Measurements from ENCODE around the gene GATA5.

GATA5 gene

GRCh38 chr20:62485062-62485700 is 9.4 kb upstream of the GATA5 start:
- Histone ChIP-seq H3K36me3 (ENCODE audit: insufficient read depth, low read length) (no peaks in the 10 kb centered on the region), H3K4me1 (ENCODE audit: insufficient read depth, low read length) (no peaks in the 10 kb centered on the region), H3K9me3 (ENCODE audit: low read length) (no peaks in the 10 kb centered on the region), H3K27me3 (ENCODE audit: control insufficient read depth in 1 of 2, insufficient read depth in 2 of 2, low read length in 2 of 2) (peaks cover 0 to 85% of the 10 kb centered on the region in 2 donors), H3K4me3 (ENCODE audit: low read depth in 1 of 2, low read length in 2 of 2) (no peak overlapping the region), H3K27ac (ENCODE audit: low read depth, low read length) (no peak overlapping the region), H3K9ac (ENCODE audit: low read length) (no peak overlapping the region)

DNA sequence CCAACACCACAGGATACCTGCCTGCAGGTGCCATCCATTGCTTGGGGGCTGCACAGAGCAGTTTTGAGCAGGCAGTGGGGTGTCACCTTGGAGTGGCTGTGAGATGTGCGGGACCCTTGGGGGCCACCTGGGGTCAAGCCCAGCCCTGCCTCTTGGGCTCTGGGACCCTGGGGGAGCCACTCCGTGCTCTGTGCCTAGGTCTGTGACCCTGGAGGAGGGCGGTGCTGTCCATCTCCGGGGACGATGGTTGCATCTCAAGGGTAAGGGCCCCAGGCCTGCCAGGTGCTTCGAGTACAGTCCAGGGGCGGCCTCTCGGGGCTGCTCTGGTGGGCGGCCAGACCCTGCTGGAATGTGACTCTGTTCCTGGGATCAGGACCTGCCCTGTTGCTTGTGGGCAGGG is 8.7 kb upstream of the GATA5 start:
- H3K27me3 ChIP-seq (ENCODE audit: control insufficient read depth in 1 of 2, insufficient read depth in 2 of 2, low read length in 2 of 2), result peaks cover 0 to 79% of the 10 kb centered on the region in 2 donors

DNA sequence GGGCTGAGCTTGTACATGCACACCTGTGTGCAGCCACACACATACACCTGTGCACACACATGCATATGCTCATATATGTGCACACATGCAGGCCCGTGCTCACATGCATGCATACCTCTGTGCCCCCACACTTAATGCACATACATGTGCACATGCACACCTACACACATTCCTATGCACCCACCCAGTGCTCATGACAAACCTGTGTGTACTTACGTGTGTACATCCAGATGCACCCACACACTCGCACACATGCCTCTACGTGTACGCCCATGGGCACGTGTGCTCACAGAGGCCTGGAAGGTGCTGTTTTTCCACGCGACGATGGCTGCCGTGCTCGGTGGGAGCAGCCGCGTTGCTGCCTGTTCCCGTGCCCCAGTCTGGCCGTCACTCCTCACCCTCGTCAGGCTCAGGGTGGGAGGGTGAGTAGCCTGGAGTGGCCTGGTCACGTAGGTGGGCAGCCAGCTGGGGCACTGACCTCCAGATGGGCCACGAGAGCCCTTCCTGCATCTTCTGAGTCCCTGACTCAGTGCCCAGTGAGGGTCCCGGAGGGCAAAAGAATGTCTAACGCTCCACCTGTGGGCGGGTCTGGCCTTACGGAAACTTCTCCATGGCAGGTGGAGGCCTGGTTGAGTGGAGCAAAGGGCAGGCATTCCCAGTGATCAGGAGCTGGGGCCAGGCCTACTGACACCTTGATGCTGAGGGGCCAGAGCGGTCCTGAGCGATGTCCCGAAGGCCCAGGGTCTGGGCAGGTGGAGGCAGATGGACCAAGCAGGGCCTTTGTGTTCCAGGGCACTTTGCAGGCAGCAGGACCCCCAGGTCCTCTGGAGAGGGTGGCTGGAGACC is 8.0 kb upstream of the GATA5 start:
- Histone ChIP-seq H3K36me3 (ENCODE audit: insufficient read depth, low read length) (no peaks in the 10 kb centered on the region), H3K27ac (ENCODE audit: low read depth, low read length) (no peak overlapping the region), H3K9ac (ENCODE audit: low read length) (no peak overlapping the region), H3K4me3 (ENCODE audit: low read depth in 1 of 2, low read length in 2 of 2) (no peak overlapping the region), H3K9me3 (ENCODE audit: low read length) (no peaks in the 10 kb centered on the region), H3K4me1 (ENCODE audit: insufficient read depth, low read length) (no peaks in the 10 kb centered on the region), H3K27me3 (ENCODE audit: control insufficient read depth in 1 of 2, insufficient read depth in 2 of 2, low read length in 2 of 2) (peaks cover 0 to 83% of the 10 kb centered on the region in 2 donors)

More for the DNA sequence above, 8.7 kb upstream of the GATA5 start:
- Histone ChIP-seq H3K4me3 (ENCODE audit: low read depth in 1 of 2, low read length in 2 of 2) (no peak overlapping the region), H3K9ac (ENCODE audit: low read length) (no peak overlapping the region), H3K36me3 (ENCODE audit: insufficient read depth, low read length) (no peaks in the 10 kb centered on the region), H3K4me1 (ENCODE audit: insufficient read depth, low read length) (no peaks in the 10 kb centered on the region), H3K27ac (ENCODE audit: low read depth, low read length) (no peak overlapping the region), H3K9me3 (ENCODE audit: low read length) (no peaks in the 10 kb centered on the region)

GRCh38 chr20:62482974-62483373 is 7.2 kb upstream of the GATA5 start:
- Histone ChIP-seq H3K27ac (ENCODE audit: low read depth, low read length) (no peak overlapping the region), H3K9ac (ENCODE audit: low read length) (no peak overlapping the region), H3K9me3 (ENCODE audit: low read length) (no peaks in the 10 kb centered on the region), H3K36me3 (ENCODE audit: insufficient read depth, low read length) (no peaks in the 10 kb centered on the region), H3K27me3 (ENCODE audit: control insufficient read depth in 1 of 2, insufficient read depth in 2 of 2, low read length in 2 of 2) (peaks cover 0 to 90% of the 10 kb centered on the region in 2 donors), H3K4me1 (ENCODE audit: insufficient read depth, low read length) (no peaks in the 10 kb centered on the region), H3K4me3 (ENCODE audit: low read depth in 1 of 2, low read length in 2 of 2) (no peak overlapping the region)

GRCh38 chr20:62482146-62482809 is 6.5 kb upstream of the GATA5 start:
- H3K9ac ChIP-seq (ENCODE audit: low read length), result no peak overlapping the region
- H3K4me3 ChIP-seq (ENCODE audit: low read depth in 1 of 2, low read length in 2 of 2), result no peak overlapping the region
- H3K9me3 ChIP-seq (ENCODE audit: low read length), result no peaks in the 10 kb centered on the region
- peaks cover 0 to 91% of the 10 kb centered on the region in 2 donors for H3K27me3 ChIP-seq (ENCODE audit: control insufficient read depth in 1 of 2, insufficient read depth in 2 of 2, low read length in 2 of 2)
- H3K4me1 ChIP-seq (ENCODE audit: insufficient read depth, low read length), result no peaks in the 10 kb centered on the region
- H3K36me3 ChIP-seq (ENCODE audit: insufficient read depth, low read length), result no peaks in the 10 kb centered on the region
- H3K27ac ChIP-seq (ENCODE audit: low read depth, low read length), result no peak overlapping the region

GRCh38 chr20:62481425-62482145 is 5.8 kb upstream of the GATA5 start:
- H3K9me3 ChIP-seq (ENCODE audit: low read length), result no peaks in the 10 kb centered on the region
- no peak overlapping the region for H3K4me3 ChIP-seq (ENCODE audit: low read depth in 1 of 2, low read length in 2 of 2)
- no peaks in the 10 kb centered on the region for H3K4me1 ChIP-seq (ENCODE audit: insufficient read depth, low read length)
- H3K27me3 ChIP-seq (ENCODE audit: control insufficient read depth in 1 of 2, insufficient read depth in 2 of 2, low read length in 2 of 2), result peaks cover 0 to 86% of the 10 kb centered on the region in 2 donors
- H3K9ac ChIP-seq (ENCODE audit: low read length), result no peak overlapping the region
- no peak overlapping the region for H3K27ac ChIP-seq (ENCODE audit: low read depth, low read length)
- no peaks in the 10 kb centered on the region for H3K36me3 ChIP-seq (ENCODE audit: insufficient read depth, low read length)

DNA sequence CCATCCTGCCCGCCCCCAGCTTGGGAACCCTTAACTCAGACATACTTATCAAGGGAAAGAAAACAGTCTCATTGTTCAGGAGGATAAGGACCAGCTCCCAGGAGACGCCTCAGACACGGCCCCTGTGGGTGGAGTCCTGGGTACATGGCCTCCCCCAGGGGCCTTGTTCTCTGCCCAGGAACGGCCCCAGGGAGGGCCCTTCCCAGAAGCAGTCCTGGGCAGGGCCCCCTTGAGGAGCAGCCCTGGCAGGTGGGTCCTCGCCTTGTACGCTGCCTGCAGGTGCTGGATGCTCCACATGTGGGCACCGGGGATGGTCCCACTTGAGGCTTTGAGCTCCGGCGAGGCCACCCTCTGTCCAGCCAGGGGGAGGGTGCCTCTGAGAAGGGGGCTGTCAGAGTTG is 4.5 kb upstream of the GATA5 start:
- Histone ChIP-seq H3K9ac (ENCODE audit: low read length) (no peak overlapping the region), H3K4me1 (ENCODE audit: insufficient read depth, low read length) (no peaks in the 10 kb centered on the region), H3K27me3 (ENCODE audit: control insufficient read depth in 1 of 2, insufficient read depth in 2 of 2, low read length in 2 of 2) (peaks cover 0 to 83% of the 10 kb centered on the region in 2 donors), H3K36me3 (ENCODE audit: insufficient read depth, low read length) (no peaks in the 10 kb centered on the region), H3K4me3 (ENCODE audit: low read depth in 1 of 2, low read length in 2 of 2) (no peak overlapping the region), H3K9me3 (ENCODE audit: low read length) (no peaks in the 10 kb centered on the region), H3K27ac (ENCODE audit: low read depth, low read length) (no peak overlapping the region)

DNA sequence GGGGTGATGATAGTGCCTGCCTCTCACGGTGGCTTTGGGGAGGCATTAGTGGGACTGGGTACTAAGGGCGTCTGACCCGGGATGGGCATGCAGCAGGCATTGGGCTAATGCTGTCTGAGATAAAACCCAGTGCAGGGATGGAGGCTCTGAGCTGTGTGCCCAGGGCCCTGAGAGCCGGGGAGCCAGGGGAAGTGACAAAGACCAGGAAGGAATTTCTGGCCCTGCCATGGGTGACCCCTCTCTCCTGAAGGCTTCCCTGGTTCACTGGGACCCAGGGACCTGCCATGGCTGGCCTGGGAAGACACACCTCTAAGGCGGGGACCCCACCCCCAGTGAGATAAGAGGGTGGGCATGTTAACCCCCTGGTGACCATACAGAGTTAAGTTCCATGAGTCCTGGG is 3.9 kb upstream of the GATA5 start:
- H3K9me3 ChIP-seq (ENCODE audit: low read length), result no peaks in the 10 kb centered on the region
- no peak overlapping the region for H3K9ac ChIP-seq (ENCODE audit: low read length)
- no peaks in the 10 kb centered on the region for H3K36me3 ChIP-seq (ENCODE audit: insufficient read depth, low read length)
- H3K27ac ChIP-seq (ENCODE audit: low read depth, low read length), result no peak overlapping the region
- no peak overlapping the region for H3K4me3 ChIP-seq (ENCODE audit: low read depth in 1 of 2, low read length in 2 of 2)
- H3K27me3 ChIP-seq (ENCODE audit: control insufficient read depth in 1 of 2, insufficient read depth in 2 of 2, low read length in 2 of 2), result peaks cover 2 to 83% of the 10 kb centered on the region in 2 donors
- H3K4me1 ChIP-seq (ENCODE audit: insufficient read depth, low read length), result no peaks in the 10 kb centered on the region

- Histone ChIP-seq H3K4me1 (ENCODE audit: insufficient read depth, low read length) (no peaks in the 10 kb centered on the region), H3K27ac (ENCODE audit: low read depth, low read length) (no peak overlapping the region), H3K9ac (ENCODE audit: low read length) (no peak overlapping the region), H3K4me3 (ENCODE audit: low read depth in 1 of 2, low read length in 2 of 2) (no peak overlapping the region), H3K36me3 (ENCODE audit: insufficient read depth, low read length) (no peaks in the 10 kb centered on the region), H3K27me3 (ENCODE audit: control insufficient read depth in 1 of 2, insufficient read depth in 2 of 2, low read length in 2 of 2) (peaks cover 7 to 83% of the 10 kb centered on the region in 2 donors), H3K9me3 (ENCODE audit: low read length) (no peaks in the 10 kb centered on the region)
These were observed 3.4 kb upstream of the GATA5 start for GRCh38 chr20:62479156-62479555.

- Histone ChIP-seq H3K4me1 (ENCODE audit: insufficient read depth, low read length) (no peaks in the 10 kb centered on the region), H3K27me3 (ENCODE audit: control insufficient read depth in 1 of 2, insufficient read depth in 2 of 2, low read length in 2 of 2) (peaks cover 13 to 83% of the 10 kb centered on the region in 2 donors), H3K27ac (ENCODE audit: low read depth, low read length) (no peak overlapping the region), H3K9ac (ENCODE audit: low read length) (no peak overlapping the region), H3K9me3 (ENCODE audit: low read length) (no peaks in the 10 kb centered on the region), H3K36me3 (ENCODE audit: insufficient read depth, low read length) (no peaks in the 10 kb centered on the region), H3K4me3 (ENCODE audit: low read depth in 1 of 2, low read length in 2 of 2) (no peak overlapping the region)
These were observed 2.1 kb upstream of the GATA5 start for GRCh38 chr20:62477669-62478455.
